ENCODE measurements around the gene PER1. TPM values are rescaled to one million over a fixed set of nuclear protein-coding genes. Genes with fewer than 3 reads are reported as not detected.

PER1 gene
- total and polyA plus RNA-seq, 9 of the 15 experiments (the other 6 are each of a cell fraction or from before 2014, with no cell fraction given): 0.13 to 26.0 (median 3.4) TPM

- Histone ChIP-seq H3K27ac (ENCODE audit: extremely low read depth, low read depth, low read length) (no peak overlapping the region), H3K36me3 (ENCODE audit: control insufficient read depth, insufficient read depth, low read length) (no peaks in the 10 kb centered on the region), H3K9me1 (ENCODE audit: control insufficient read depth, insufficient read depth, low read length) (no peaks in the 10 kb centered on the region), H3K79me2 (ENCODE audit: control insufficient read depth, insufficient read depth, low read length) (no peaks in the 10 kb centered on the region), H4K20me1 (replicated peaks; ENCODE audit: control insufficient read depth, insufficient read depth, low read length) (no peaks in the 10 kb centered on the region), H3K9me3 (replicated peaks; ENCODE audit: control insufficient read depth, insufficient read depth, low read depth, low read length) (no peaks in the 10 kb centered on the region), H3K9ac (ENCODE audit: insufficient read depth in 1 of 2, low read depth in 2 of 2, low read length in 2 of 2) (peak overlapping the region in 1 of 2 experiments; percentile 10; a peak in 1 of 4 replicates), H2AFZ (ENCODE audit: low read depth, low read length) (no peak overlapping the region), H3K4me3 (no peak overlapping the region), H3K4me2 (ENCODE audit: insufficient read depth, low read length) (no peak overlapping the region), H3K4me1 (replicated peaks in 1 of 2; ENCODE audit: control insufficient read depth in 2 of 2, insufficient read depth in 2 of 2, low read length in 2 of 2) (peaks cover 8 to 19% of the 10 kb centered on the region in 2 experiments; a peak in 4 of 5 replicates), H3K27me3 (ENCODE audit: control insufficient read depth in 2 of 2, insufficient read depth in 2 of 2, low read length in 2 of 2) (peaks cover 11 to 17% of the 10 kb centered on the region in 2 experiments)
- ChIA-PET CTCF (ENCODE audit: low intra/inter-chr PET ratio) (interaction anchor here (0.8 to 4.4 kb wide), 3 partner anchors 17 to 50 kb away, joined by 4 to 24 read pairs (median 18); no protein-coding TSS in a partner anchor), POLR2A (interaction anchor here (0.7 to 1.4 kb wide), 3 partner anchors 26 to 211 kb away, joined by 3 read pairs; no protein-coding TSS in a partner anchor)
- peak; percentile 8; the same call in 2 of the 3 replicates for ATAC-seq
- intact Hi-C loops (cut with micrococcal nuclease) (loop anchor here (1.0 to 5.0 kb wide), 2 partner anchors 18 to 39 kb away; no protein-coding TSS in a partner anchor), in situ Hi-C loops (cut with MboI) (loop anchor here (5.0 kb wide), 1 partner anchor 34 kb away; no protein-coding TSS in a partner anchor)
- 31% methylated on average over 6 of the region's 6 CpGs for WGBS (ENCODE audit: insufficient coverage, low coverage, missing lambda C conversion rate)
- no peak for DNase-seq (ENCODE audit: extremely low read depth in 1 of 4, low spot score in 3 of 4)
- TSS peak; percentile 81 for BruUV-seq (replicated peaks)
- TF ChIP-seq TFE3 (CRISPR knock-in tag; IDR thresholded peaks at IDR 0.05): no peak
- peak; percentile 69 for TF ChIP-seq POLR2A (conservative IDR thresholded peaks at IDR 0.05)
- TF ChIP-seq POLR2AphosphoS5 (IDR thresholded peaks at IDR 0.05; ENCODE audit: control insufficient read depth, insufficient read depth, low read depth, low read length): peak; percentile 54; the same call in 1 of the 2 replicates
- TF ChIP-seq TBP (optimal IDR thresholded peaks at IDR 0.05; ENCODE audit: low read depth, low read length): peak; percentile 83
- no peak for TF ChIP-seq NFE2L1 (tag; IDR thresholded peaks at IDR 0.05; ENCODE audit: borderline replicate concordance, low read depth)
- TF ChIP-seq ZFP36 (IDR thresholded peaks at IDR 0.05; ENCODE audit: low read depth, low read length, partially characterized antibody): no peak
- peak; percentile 39; the same call in 1 of the 2 replicates for TF ChIP-seq PML (IDR thresholded peaks at IDR 0.05; ENCODE audit: low read length)
- TF ChIP-seq ZNF133 (CRISPR knock-in tag; IDR thresholded peaks at IDR 0.05): no peak
- no peak for TF ChIP-seq FOXP4 (CRISPR knock-in tag; IDR thresholded peaks at IDR 0.05; ENCODE audit: borderline replicate concordance)
- FAIRE-seq: no peak
These were observed 41.3 kb downstream of the PER1 start for GRCh38 chr17:8110907-8111306.

Measured in K562 (cell line).